GM18520 (cell line): ENCODE measurements around the gene TMTC4.
"Not testable (repeated sequence)": the region's sequence is repeated elsewhere in the genome, so short reads cannot be mapped to it uniquely, and the experiment has no call there.

Source experiments
- ATAC-seq: cut with Tn5 transposase; IDR thresholded peaks from one replicate; pipeline ENCODE4 v1.9.1; 2021; ENCODE audit not compliant: unreplicated experiment

Gene TMTC4

DNA sequence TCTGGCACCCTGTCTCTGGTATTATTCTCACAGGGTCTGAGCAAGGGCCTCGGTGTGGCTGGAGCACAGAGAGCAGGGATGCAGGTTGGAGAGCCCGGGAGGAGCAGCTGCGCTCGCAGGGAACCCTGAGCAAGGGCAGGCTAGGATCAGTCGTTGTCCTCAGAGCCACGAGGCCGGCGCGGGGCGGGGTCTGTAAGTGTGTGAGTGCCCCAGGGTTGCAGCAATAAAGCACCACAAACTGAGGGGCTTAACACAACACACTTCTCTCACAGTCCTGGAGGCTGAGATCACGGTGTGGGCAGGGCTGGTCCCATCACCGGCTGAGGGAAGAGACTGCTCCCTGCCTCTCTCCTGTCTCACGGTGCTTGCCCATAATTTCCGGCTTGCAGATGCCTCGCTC lies 47.5 kb downstream of the TMTC4 start:
- ATAC-seq = no peak

DNA sequence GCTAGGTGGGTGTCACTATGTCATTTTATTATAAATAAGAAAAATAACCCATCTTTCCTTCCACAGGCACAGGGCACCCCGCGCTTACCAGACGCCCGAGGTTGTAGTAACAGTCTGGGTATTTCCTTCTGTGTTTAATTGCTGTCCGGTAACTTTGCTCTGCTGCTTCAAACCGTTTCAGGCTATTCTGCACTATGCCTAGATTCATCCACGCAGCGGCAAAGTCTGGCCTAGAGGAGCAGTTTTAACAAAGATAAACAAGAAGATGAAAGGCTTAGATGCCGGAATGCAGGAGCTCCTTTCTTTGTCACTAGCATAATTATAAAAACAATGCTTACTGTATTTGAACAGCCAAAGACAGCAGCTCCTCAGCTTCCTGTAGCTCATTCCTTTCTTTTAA lies 49.1 kb downstream of the TMTC4 start:
- no peak for ATAC-seq

GRCh38 chr13:100620792-100621191 lies 53.8 kb downstream of the TMTC4 start:
- no peak for ATAC-seq

- no peak for ATAC-seq
Observed at GRCh38 chr13:100619940-100620339, 54.7 kb downstream of the TMTC4 start.

GRCh38 chr13:100618897-100619296 lies 55.7 kb downstream of the TMTC4 start:
- not testable (repeated sequence) for ATAC-seq

- no peak for ATAC-seq
Observed at GRCh38 chr13:100613031-100613430, 61.6 kb downstream of the TMTC4 start.

- peak; percentile 51 for ATAC-seq
Observed at GRCh38 chr13:100611678-100612492, 62.7 kb downstream of the TMTC4 start.

GRCh38 chr13:100610391-100611347 lies 63.9 kb downstream of the TMTC4 start:
- no peak for ATAC-seq

GRCh38 chr13:100608906-100609305 lies 65.7 kb downstream of the TMTC4 start:
- ATAC-seq = peak; percentile 83

- no peak for ATAC-seq
Observed at GRCh38 chr13:100608489-100608888, 66.1 kb downstream of the TMTC4 start.

DNA sequence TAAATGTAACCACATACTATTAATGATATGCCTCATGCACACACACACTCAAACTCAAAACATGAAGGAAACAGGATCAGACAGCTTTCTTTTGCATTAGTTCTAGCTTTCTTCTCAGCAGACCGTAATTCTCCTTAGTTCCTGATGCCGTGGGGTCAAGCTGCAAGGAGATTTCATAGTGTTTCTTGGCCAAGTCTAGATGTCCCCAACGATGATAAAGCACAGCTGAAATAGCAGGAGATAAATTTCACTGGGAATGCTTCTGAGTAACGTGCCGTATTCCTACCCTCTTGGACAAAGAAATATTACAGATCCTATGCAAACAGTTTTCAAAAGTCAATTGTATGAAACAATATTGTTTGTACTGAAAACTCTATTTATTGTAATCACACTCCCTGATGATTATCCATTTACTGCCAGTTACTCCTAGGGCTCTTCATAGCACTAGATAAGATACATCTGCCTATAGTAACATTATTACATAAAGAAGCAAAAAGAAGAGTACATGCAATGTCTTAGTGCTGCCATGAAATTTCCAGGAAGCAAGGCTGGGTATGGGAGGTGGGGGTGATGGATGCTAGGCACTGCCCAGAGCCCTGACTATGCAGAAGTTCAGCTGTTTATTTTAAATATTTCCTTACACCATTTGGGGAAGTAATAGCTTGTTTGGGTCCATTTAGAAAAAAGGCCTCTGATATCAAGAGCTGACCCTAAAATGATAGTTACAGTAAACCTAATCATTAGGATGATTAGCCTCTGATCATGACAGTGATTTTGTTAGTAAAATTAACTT lies 69.5 kb downstream of the TMTC4 start:
- ATAC-seq = no peak

- ATAC-seq = no peak
Observed at GRCh38 chr13:100602493-100603111, 72.0 kb downstream of the TMTC4 start.

GRCh38 chr13:100601716-100602115 lies 72.9 kb downstream of the TMTC4 start:
- ATAC-seq = no peak

DNA sequence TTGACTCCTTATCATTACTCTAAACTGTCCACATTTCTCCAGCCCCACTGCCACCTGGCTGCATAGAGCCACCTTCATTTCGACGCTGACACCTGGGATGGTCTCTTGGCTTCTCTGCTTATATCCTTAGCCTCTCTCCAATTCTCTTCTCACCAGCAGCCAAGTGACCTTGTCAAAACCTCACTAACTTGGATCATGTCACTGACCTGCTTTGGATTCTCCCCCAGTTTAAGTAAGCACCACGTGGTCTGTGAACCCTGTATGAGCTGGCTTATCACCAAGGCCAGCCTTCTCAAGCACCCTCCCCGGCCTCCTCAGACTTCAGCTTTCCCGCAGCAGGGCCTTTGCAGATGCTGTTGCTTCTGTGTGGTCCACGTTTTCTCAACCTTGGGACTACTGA lies 73.7 kb downstream of the TMTC4 start:
- ATAC-seq = no peak

DNA sequence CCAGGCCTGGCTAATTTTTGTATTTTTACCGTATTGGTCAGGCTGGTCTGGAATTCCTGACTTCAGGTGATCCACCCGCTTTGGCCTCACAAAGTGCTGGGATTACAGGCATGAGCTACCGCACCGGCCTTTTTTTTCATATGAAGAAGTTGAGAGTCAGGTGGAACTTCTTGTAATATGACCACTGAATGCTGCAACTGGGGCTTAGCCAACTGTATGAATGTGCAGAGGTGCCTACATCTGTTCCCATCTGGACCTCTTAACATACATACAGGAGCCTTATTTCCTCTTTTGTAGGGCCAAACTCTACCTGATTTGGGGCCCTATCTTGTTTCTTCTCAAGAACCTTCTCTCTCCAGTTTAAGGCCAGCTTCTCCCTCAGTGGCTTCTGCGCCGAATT lies 74.1 kb downstream of the TMTC4 start:
- no peak for ATAC-seq

DNA sequence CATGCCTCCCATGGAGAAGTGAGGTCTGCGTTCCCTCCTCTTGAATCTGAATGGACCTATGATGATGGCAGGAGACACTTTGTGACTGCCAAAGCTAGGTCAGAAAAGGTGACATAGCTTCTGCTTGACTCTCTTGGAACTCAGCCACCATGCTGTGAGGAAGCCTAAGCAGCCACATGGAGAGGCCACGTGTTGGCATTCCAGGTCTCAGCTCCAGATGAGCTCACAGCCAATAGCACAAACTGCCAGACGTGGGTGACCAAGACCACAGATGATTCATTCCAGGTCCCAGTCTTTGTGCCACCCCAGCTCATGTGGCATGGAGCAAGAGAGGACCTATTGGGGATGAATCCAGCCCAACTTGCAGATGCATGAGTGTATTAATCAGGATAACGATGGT lies 77.3 kb downstream of the TMTC4 start:
- ATAC-seq = no peak

- no peak for ATAC-seq
Observed at GRCh38 chr13:100596516-100596915, 78.1 kb downstream of the TMTC4 start.

- no peak for ATAC-seq
Observed at GRCh38 chr13:100594731-100595130, 79.9 kb downstream of the TMTC4 start.

DNA sequence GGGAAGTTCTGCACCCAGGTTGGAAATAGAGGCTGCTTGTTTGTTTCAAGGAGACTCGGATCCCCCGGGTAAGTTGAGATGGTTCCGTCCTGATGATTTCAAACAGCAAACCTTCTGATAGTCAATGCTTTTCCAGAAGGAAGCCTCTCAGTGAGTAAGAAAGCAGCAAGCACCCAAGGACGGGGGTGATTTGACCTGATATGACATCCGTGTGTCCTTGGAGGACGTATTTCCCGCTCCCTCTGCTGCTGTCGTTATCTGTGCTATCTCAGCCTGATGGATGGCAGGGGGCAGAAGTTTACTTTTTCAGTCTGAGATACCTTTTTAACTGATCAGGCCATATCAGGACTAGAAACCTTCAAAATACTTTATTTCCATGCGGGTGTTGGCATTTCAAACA lies 80.3 kb downstream of the TMTC4 start:
- no peak for ATAC-seq

GRCh38 chr13:100589178-100589725 lies 85.3 kb downstream of the TMTC4 start:
- ATAC-seq = no peak
